H9 (cell line): ENCODE results near the gene ACAP2. TPM values are rescaled to one million over a fixed set of nuclear protein-coding genes. Genes with fewer than 3 reads are reported as not detected.

Experiments used
- DNase-seq: peaks from one replicate; pipeline ENCODE4 v3.0.0-alpha.2; 2017
- H2AFZ ChIP-seq: one replicate; pipeline ENCODE4 v1.6.1; 2013; ENCODE audit warnings: mild to moderate bottlenecking, low read length, control low read depth, moderate library complexity
- H2AK5ac ChIP-seq: 2 replicates; pipeline ENCODE4 v1.6.1; 2013; ENCODE audit warnings: low read length, control low read depth, mixed read lengths; ENCODE audit not compliant: insufficient read length
- H2BK120ac ChIP-seq: one replicate; pipeline ENCODE4 v1.6.1; 2013; ENCODE audit warnings: low read depth, mild to moderate bottlenecking, low read length, control low read depth, inconsistent platforms; ENCODE audit not compliant: poor library complexity, severe bottlenecking
- H2BK12ac ChIP-seq: 2 replicates; pipeline ENCODE4 v1.6.1; 2013; ENCODE audit warnings: low read length, control low read depth, mixed read lengths, low read depth; ENCODE audit not compliant: insufficient read length
- H2BK15ac ChIP-seq: 2 replicates; pipeline ENCODE4 v1.6.1; 2013; ENCODE audit warnings: low read depth, low read length, control low read depth
- H2BK20ac ChIP-seq: one replicate; pipeline ENCODE4 v1.6.1; 2013; ENCODE audit warnings: low read depth, mild to moderate bottlenecking, low read length, control low read depth, inconsistent platforms; ENCODE audit not compliant: poor library complexity, severe bottlenecking
- H2BK5ac ChIP-seq: 2 replicates; pipeline ENCODE4 v1.6.1; 2013; ENCODE audit warnings: low read length, control low read depth, mixed read lengths; ENCODE audit not compliant: insufficient read length
- H3K14ac ChIP-seq: 2 replicates; pipeline ENCODE4 v1.6.1; 2013; ENCODE audit warnings: low read length, control low read depth; ENCODE audit not compliant: insufficient read depth
- H3K18ac ChIP-seq: 2 replicates; pipeline ENCODE4 v1.6.1; 2013; ENCODE audit warnings: low read depth, mild to moderate bottlenecking, mixed read lengths, low read length, control low read depth; ENCODE audit not compliant: insufficient read length
- H3K23ac ChIP-seq: 2 replicates; pipeline ENCODE4 v1.6.1; 2013; ENCODE audit warnings: low read length, control low read depth, mixed read lengths, low read depth; ENCODE audit not compliant: insufficient read length
- H3K23me2 ChIP-seq: 2 replicates; pipeline ENCODE4 v1.6.1; 2013; ENCODE audit warnings: low read depth, mild to moderate bottlenecking, mixed read lengths, low read length, control low read depth; ENCODE audit not compliant: insufficient read length, poor library complexity, severe bottlenecking
- H3K27ac ChIP-seq: 2 replicates; pipeline ENCODE4 v1.5.1; 2013; ENCODE audit warnings: low read length, control low read depth, mixed read lengths, low read depth; ENCODE audit not compliant: insufficient read length
- H3K27me3 ChIP-seq: 2 replicates; pipeline ENCODE4 v1.6.1; 2013; ENCODE audit warnings: low read length, control low read depth, inconsistent platforms; ENCODE audit not compliant: insufficient read depth
- H3K4ac ChIP-seq: 2 replicates; pipeline ENCODE4 v1.6.1; 2013; ENCODE audit warnings: low read depth, mild to moderate bottlenecking, control low read depth, inconsistent platforms, low read length, moderate library complexity
- H3K4me1 ChIP-seq: 2 replicates; pipeline ENCODE4 v1.6.1; 2013; ENCODE audit warnings: low read length, control low read depth, inconsistent platforms; ENCODE audit not compliant: insufficient read depth
- H3K4me2 ChIP-seq: 2 replicates; pipeline ENCODE4 v1.6.1; 2013; ENCODE audit warnings: low read length, control low read depth, mixed read lengths; ENCODE audit not compliant: insufficient read length, insufficient read depth
- H3K56ac ChIP-seq: 2 replicates; pipeline ENCODE4 v1.6.1; 2013; ENCODE audit warnings: low read depth, mild to moderate bottlenecking, mixed read lengths, low read length, control low read depth; ENCODE audit not compliant: insufficient read length
- H3K79me1 ChIP-seq: 2 replicates; pipeline ENCODE4 v1.6.1; 2013; ENCODE audit warnings: low read depth, mild to moderate bottlenecking, moderate library complexity, low read length, control low read depth, inconsistent platforms; ENCODE audit not compliant: insufficient read depth, poor library complexity, severe bottlenecking
- H3K79me2 ChIP-seq: 2 replicates; pipeline ENCODE4 v1.6.1; 2013; ENCODE audit warnings: low read length, control low read depth, inconsistent platforms; ENCODE audit not compliant: insufficient read depth
- H3K9ac ChIP-seq: 2 replicates; pipeline ENCODE4 v1.6.1; 2013; ENCODE audit warnings: low read length, control low read depth, mixed read lengths; ENCODE audit not compliant: insufficient read length; ENCODE audit errors: extremely low read depth
- H3K9me3 ChIP-seq: one replicate; pipeline ENCODE4 v1.6.1; 2013; ENCODE audit warnings: low read depth, low read length, inconsistent platforms; ENCODE audit not compliant: control insufficient read depth
- H3T11ph ChIP-seq: one replicate; pipeline ENCODE4 v1.6.1; 2013; ENCODE audit warnings: mild to moderate bottlenecking, low read length, control low read depth, inconsistent platforms
- H4K20me1 ChIP-seq: one replicate; pipeline ENCODE4 v1.6.1; 2013; ENCODE audit not compliant: control insufficient read depth, insufficient read length, insufficient read depth
- H4K5ac ChIP-seq: 2 replicates; pipeline ENCODE4 v1.6.1; 2013; ENCODE audit warnings: low read depth, mild to moderate bottlenecking, mixed read lengths, low read length, control low read depth; ENCODE audit not compliant: insufficient read length
- H4K8ac ChIP-seq: replicated peaks from 2 replicates; pipeline ENCODE4 v1.6.1; 2013; ENCODE audit warnings: low read length, control low read depth, mixed read lengths, low read depth; ENCODE audit not compliant: insufficient read length
- H4K91ac ChIP-seq: 2 replicates; pipeline ENCODE4 v1.6.1; 2013; ENCODE audit warnings: low read depth, mild to moderate bottlenecking, moderate library complexity, mixed read lengths, low read length, control low read depth; ENCODE audit not compliant: insufficient read length
- H3K27ac Mint-ChIP-seq, 3 experiments: 2 replicates in 2 of 3; 3 replicates in 1 of 3; pipeline ENCODE4 v1.8.0; 2020 to 2021; ENCODE audit warnings: mixed read lengths in 3 of 3, mild to moderate bottlenecking in 1 of 3, moderate library complexity in 1 of 3
- H3K27me3 Mint-ChIP-seq: 2 replicates; pipeline ENCODE4 v1.8.0; 2021; ENCODE audit warnings: low read depth, mild to moderate bottlenecking, moderate library complexity, mixed read lengths
- H3K36me3 Mint-ChIP-seq, 3 experiments: 2 replicates in 2 of 3; 3 replicates in 1 of 3; pipeline ENCODE4 v1.8.0; 2020 to 2021; ENCODE audit warnings: low read depth in 3 of 3, mixed read lengths in 3 of 3; ENCODE audit not compliant: insufficient read depth in 1 of 3
- H3K4me1 Mint-ChIP-seq, 2 experiments: 2 replicates each; pipeline ENCODE4 v1.8.0; 2020; ENCODE audit warnings: mixed read lengths in 2 of 2
- H3K4me3 Mint-ChIP-seq, 2 experiments: 2 replicates in 1 of 2; 3 replicates in 1 of 2; pipeline ENCODE4 v1.8.0; 2020 to 2021; ENCODE audit warnings: mild to moderate bottlenecking in 2 of 2, mixed read lengths in 2 of 2, moderate library complexity in 1 of 2
- H3K9me3 Mint-ChIP-seq, 2 experiments: 2 replicates in 1 of 2; 3 replicates in 1 of 2; pipeline ENCODE4 v1.8.0; 2020; ENCODE audit warnings: mild to moderate bottlenecking in 2 of 2, mixed read lengths in 2 of 2, moderate library complexity in 1 of 2
- CTCF ChIP-seq: fragments of 200-600 bp; sonication (generic); conservative IDR thresholded peaks from 3 replicates; pipeline ENCODE4 v1.8.0; 2021; ENCODE audit warnings: antibody characterized with exemption, mild to moderate bottlenecking
- WGBS: extraction: QIAGEN DNeasy Blood & Tissue Kit; methylation state at CpG from one replicate; pipeline ENCODE4 v1.1.7; 2013; ENCODE audit warnings: missing lambda C conversion rate, low lambda C conversion rate, mixed read lengths; ENCODE audit not compliant: insufficient read length; ENCODE audit errors: extremely low coverage; 5-methylcytosine and 5-hydroxymethylcytosine counted together
- total RNA-seq: library from RNA; stranded (reverse); gene quantifications from 2 replicates; pipeline ENCODE4 v1.2.1, GENCODE V29; 2021

The ACAP2 gene
- total RNA-seq, 1 experiment from 2014 or later = 30.8 TPM

DNA sequence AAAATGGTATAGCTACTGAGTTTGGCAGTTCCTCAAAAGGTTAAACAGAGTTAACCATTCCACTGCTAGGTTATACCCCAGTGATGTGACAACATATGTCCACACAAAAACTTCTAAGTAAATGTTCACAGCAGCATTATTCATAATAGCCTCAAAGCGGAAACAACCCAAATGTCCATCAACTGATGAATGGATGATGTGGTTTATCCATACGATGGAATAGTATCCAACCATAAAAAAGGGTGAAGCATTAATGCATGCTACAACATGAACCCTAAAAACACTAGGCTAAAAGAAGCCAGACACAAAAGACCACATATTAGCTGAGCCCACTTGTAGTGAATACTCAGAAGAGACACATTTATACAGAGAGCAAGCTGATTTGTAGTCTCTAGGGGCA, 180.9 kb downstream of the ACAP2 start:
- Histone ChIP-seq H4K8ac (no peak overlapping the region), H4K20me1 (no peaks in the 10 kb centered on the region)

More for the DNA sequence above, 180.9 kb downstream of the ACAP2 start:
- Histone ChIP-seq H3K79me2 (peaks cover 12% of the 10 kb centered on the region; the same call in 1 of the 2 replicates), H3K56ac (no peak overlapping the region), H3K4me2 (no peak overlapping the region), H2BK15ac (no peak overlapping the region), H3K18ac (no peak overlapping the region), H3K9ac (no peak overlapping the region), H3K23me2 (peaks cover 9% of the 10 kb centered on the region), H2AFZ (no peak overlapping the region), H3K9me3 (no peaks in the 10 kb centered on the region), H3K79me1 (peaks cover 3% of the 10 kb centered on the region), H2BK5ac (no peak overlapping the region), H4K5ac (no peak overlapping the region), H3K27ac (no peak overlapping the region), H3K4ac (no peak overlapping the region), H3K27me3 (no peaks in the 10 kb centered on the region), H2BK12ac (no peak overlapping the region), H3K23ac (no peak overlapping the region), H2BK120ac (no peak overlapping the region), H4K91ac (no peak overlapping the region), H3T11ph (no peak overlapping the region), H3K14ac (no peak overlapping the region), H2AK5ac (no peak overlapping the region), H3K4me1 (peaks cover 6% of the 10 kb centered on the region), H2BK20ac (no peak overlapping the region)
- Mint-ChIP-seq H3K4me3 (no peak overlapping the region), H3K27ac (no peak overlapping the region), H3K36me3 (peaks cover 7 to 20% (median 19%) of the 10 kb centered on the region in 3 experiments), H3K9me3 (no peaks in the 10 kb centered on the region), H3K27me3 (no peaks in the 10 kb centered on the region; the same call in 1 of the 2 replicates), H3K4me1 (peaks cover 24 to 33% of the 10 kb centered on the region in 2 experiments)
- WGBS = no CpG with 5 or more reads among the region's 2 CpGs
- no peak for TF ChIP-seq CTCF
- DNase-seq = no peak
